BJ (cell line): Measurements from ENCODE around the gene XRCC3. TPM values are rescaled to one million over a fixed set of nuclear protein-coding genes. Genes with fewer than 3 reads are reported as not detected.

Experiments used
- CTCF ChIA-PET: fragments of 350-600 bp; formaldehyde crosslinking; extraction: SDS; loops from one replicate; lab custom pipeline; 2021; ENCODE audit warnings: antibody characterized with exemption, inconsistent platforms; lab: Yijun Ruan, JAX
- POLR2A ChIA-PET: fragments of 300-600 bp; sonication (Branson Sonifier 250); formaldehyde crosslinking; extraction: SDS; loops from one replicate; lab custom pipeline; 2021; ENCODE audit warnings: antibody characterized with exemption; lab: Charles Lee
- DNase-seq: peaks from one replicate; pipeline ENCODE4 v3.0.0-alpha.2; 2011; ENCODE audit warnings: low read depth
- H3K27me3 ChIP-seq: 2 replicates; pipeline ENCODE4 v1.6.0; 2011; ENCODE audit warnings: low read length; ENCODE audit not compliant: control insufficient read depth, insufficient read depth
- H3K36me3 ChIP-seq: 2 replicates; pipeline ENCODE4 v1.5.1; 2011; ENCODE audit warnings: low read length; ENCODE audit not compliant: control insufficient read depth, insufficient read depth
- H3K4me3 ChIP-seq: 2 replicates; pipeline ENCODE4 v1.5.1; 2011; ENCODE audit warnings: low read depth, mild to moderate bottlenecking, control low read depth, low read length
- polyA plus RNA-seq: library from polyadenylated mRNA; depleted of rRNA; stranded (reverse); fragments of >200 nt; gene quantifications from 2 replicates; pipeline ENCODE4 v1.2.3, GENCODE V29; 2011
- TF ChIP-seq, protein P1 (sequence below): IDR thresholded peaks from 2 replicates; pipeline ENCODE4 v1.5.1; 2011; ENCODE audit warnings: low read depth, mild to moderate bottlenecking, control low read depth, inconsistent platforms, low read length, moderate library complexity; ENCODE audit not compliant: insufficient read depth

Gene XRCC3
- polyA plus RNA-seq, 1 experiment, result 4.2 TPM

DNA sequence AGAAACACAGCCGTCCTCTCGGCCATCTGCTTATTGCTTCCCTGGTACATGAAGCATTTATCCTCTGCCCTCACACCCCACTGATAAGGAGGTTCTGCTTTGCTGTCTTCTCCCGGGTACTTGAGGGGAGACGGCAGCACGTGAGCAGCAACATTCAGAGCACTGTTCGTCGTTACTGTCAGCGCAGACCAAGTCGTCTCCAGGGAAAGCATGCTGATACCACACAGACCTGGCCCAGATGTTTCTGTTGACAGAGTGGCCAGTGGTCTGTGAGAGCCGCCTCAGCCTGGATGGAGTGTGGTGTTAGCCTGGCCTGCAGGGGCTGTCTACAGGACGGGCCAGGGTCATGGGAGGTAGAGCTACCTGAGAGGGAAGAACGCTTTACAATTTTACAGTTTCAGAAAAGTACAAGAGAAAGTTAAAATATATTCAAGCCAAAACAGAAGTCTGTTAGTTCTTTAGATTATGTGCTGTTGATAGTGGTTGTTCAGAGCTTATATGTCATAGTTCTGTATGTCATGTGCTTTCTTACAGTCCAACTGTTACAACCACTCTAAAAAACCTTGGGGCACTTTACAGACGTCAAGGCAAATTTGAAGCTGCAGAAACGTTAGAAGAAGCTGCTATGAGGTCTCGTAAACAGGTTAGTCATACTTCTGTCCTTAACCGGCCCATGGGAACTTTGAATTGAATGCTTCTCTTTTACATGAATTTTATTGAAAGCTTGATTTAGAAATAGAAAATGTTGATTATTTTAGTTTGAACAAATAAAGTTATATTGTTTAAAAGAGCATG, 38.2 kb downstream of the XRCC3 start:
- H3K27me3 ChIP-seq, result no peaks in the 10 kb centered on the region
- CTCF ChIA-PET, result interaction anchor here (0.6 to 1.5 kb wide), 4 partner anchors 12 to 166 kb away, joined by 3 read pairs; no protein-coding TSS in a partner anchor
- TF ChIP-seq, protein P1, sequence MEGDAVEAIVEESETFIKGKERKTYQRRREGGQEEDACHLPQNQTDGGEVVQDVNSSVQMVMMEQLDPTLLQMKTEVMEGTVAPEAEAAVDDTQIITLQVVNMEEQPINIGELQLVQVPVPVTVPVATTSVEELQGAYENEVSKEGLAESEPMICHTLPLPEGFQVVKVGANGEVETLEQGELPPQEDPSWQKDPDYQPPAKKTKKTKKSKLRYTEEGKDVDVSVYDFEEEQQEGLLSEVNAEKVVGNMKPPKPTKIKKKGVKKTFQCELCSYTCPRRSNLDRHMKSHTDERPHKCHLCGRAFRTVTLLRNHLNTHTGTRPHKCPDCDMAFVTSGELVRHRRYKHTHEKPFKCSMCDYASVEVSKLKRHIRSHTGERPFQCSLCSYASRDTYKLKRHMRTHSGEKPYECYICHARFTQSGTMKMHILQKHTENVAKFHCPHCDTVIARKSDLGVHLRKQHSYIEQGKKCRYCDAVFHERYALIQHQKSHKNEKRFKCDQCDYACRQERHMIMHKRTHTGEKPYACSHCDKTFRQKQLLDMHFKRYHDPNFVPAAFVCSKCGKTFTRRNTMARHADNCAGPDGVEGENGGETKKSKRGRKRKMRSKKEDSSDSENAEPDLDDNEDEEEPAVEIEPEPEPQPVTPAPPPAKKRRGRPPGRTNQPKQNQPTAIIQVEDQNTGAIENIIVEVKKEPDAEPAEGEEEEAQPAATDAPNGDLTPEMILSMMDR, result no peak
- peaks cover 40% of the 10 kb centered on the region for H3K36me3 ChIP-seq
- POLR2A ChIA-PET, result interaction anchor here (0.6 kb wide), 1 partner anchor 58 kb away, joined by 4 read pairs; no protein-coding TSS in a partner anchor
- H3K4me3 ChIP-seq, result no peak overlapping the region
- peak; percentile 42 for DNase-seq

DNA sequence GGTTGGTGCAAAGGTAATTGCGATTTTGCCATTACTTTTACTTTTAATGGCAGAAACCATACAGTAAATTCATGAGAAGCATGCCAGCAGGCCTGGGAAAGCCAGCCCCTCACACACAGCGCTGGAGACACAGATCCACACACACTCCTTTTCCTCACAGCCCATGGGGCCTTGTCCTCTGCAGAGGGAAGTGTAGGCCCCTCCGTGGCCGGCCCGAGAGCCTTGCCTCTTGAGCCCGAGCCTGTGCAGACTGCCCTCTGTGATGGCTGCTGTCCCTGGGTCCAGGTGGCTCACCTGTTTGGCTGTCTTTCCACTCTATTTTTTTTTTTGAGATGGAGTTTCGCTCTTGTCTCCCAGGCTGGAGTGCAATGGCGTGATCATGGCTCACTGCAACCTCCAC, 39.3 kb downstream of the XRCC3 start:
- TF ChIP-seq, protein P1, result no peak
- DNase-seq, result no peak
- ChIA-PET CTCF (interaction anchor here (0.6 to 1.5 kb wide), 2 partner anchors 11 to 26 kb away, joined by 3 read pairs; no protein-coding TSS in a partner anchor), POLR2A (no interaction called here)
- peaks cover 39% of the 10 kb centered on the region for H3K36me3 ChIP-seq
- H3K27me3 ChIP-seq, result no peaks in the 10 kb centered on the region
- no peak overlapping the region for H3K4me3 ChIP-seq

DNA sequence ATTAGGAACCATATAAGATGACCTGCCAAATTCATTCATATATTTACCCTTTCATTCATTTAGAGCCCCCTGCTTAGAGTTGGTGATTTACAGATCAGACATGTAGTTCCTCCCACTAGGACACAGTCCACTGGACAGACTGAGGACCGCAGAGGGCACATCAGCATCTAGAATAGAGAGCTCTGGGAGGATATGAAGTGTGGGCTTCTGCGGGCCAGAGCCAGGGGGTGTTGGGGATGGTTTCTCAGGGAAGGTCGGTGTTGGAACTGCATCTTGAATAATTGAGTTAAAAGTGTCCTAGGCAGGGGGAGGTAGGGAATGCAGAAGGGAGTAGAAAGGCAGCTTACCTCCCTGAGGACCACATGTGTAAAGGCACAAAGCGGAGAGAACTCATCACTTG, 43.3 kb downstream of the XRCC3 start:
- ChIA-PET POLR2A (no interaction called here), CTCF (no interaction called here)
- DNase-seq, result no peak
- TF ChIP-seq, protein P1, result no peak
- H3K4me3 ChIP-seq, result no peak overlapping the region
- H3K27me3 ChIP-seq, result no peaks in the 10 kb centered on the region
- H3K36me3 ChIP-seq, result peaks cover 33% of the 10 kb centered on the region

DNA sequence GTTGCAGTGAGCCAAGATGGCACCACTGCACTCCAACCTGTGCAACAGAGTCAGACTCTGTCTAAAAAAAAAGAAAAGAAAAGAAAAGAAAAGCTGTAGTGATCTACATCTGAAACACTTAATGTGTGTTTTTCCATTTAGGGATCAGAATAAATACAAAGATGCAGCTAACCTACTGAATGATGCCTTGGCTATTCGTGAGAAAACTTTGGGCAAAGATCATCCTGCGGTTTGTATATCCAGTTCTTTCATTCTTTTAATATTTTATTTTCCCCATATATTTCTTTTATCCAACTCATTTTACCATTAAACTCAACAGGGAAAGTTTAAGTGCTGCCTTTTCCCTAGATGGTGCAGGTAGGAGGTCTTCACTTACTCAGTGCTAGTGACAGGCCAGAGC, 45.9 kb downstream of the XRCC3 start:
- TF ChIP-seq, protein P1, result no peak
- POLR2A ChIA-PET, result no interaction called here
- peaks cover 20% of the 10 kb centered on the region for H3K36me3 ChIP-seq
- CTCF ChIA-PET, result no interaction called here
- no peak for DNase-seq
- no peak overlapping the region for H3K4me3 ChIP-seq
- H3K27me3 ChIP-seq, result no peaks in the 10 kb centered on the region

DNA sequence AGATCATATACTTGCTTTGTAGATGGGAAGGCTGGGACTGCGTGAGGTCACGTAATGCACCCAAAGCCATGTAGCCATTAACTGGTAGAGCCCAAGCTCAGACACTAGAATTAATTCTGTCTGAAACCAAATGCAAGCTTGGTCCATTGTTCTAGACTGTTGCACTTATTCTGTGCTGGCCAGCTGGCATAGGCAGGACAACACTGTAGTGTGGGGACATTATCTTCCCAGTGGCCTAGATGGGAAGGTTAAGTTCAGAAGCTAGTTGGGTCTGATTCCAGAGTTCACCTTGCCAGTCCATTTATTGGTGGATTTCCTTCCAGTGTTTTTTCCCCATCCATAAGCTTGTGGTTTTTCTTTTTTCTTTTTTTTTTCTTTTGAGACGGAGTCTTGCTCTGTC, 47.1 kb downstream of the XRCC3 start:
- Histone ChIP-seq H3K36me3 (peaks cover 17% of the 10 kb centered on the region), H3K4me3 (no peak overlapping the region), H3K27me3 (no peaks in the 10 kb centered on the region)
- TF ChIP-seq, protein P1, result no peak
- DNase-seq, result no peak
- CTCF ChIA-PET, result interaction anchor here (0.6 kb wide), 1 partner anchor 14 kb away, joined by 4 read pairs; no protein-coding TSS in a partner anchor
- POLR2A ChIA-PET, result no interaction called here
